LoVo (cell line): ENCODE measurements around the gene FBXL16.
"Not testable (repeated sequence)": the region's sequence is repeated elsewhere in the genome, so short reads cannot be mapped to it uniquely, and the experiment has no call there.

ENCODE experiments used
- DNase-seq: peaks from one replicate; pipeline ENCODE4 v3.0.0-alpha.2; 2016; ENCODE audit warnings: low spot score

Gene FBXL16, protein sequence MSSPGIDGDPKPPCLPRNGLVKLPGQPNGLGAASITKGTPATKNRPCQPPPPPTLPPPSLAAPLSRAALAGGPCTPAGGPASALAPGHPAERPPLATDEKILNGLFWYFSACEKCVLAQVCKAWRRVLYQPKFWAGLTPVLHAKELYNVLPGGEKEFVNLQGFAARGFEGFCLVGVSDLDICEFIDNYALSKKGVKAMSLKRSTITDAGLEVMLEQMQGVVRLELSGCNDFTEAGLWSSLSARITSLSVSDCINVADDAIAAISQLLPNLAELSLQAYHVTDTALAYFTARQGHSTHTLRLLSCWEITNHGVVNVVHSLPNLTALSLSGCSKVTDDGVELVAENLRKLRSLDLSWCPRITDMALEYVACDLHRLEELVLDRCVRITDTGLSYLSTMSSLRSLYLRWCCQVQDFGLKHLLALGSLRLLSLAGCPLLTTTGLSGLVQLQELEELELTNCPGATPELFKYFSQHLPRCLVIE

DNA sequence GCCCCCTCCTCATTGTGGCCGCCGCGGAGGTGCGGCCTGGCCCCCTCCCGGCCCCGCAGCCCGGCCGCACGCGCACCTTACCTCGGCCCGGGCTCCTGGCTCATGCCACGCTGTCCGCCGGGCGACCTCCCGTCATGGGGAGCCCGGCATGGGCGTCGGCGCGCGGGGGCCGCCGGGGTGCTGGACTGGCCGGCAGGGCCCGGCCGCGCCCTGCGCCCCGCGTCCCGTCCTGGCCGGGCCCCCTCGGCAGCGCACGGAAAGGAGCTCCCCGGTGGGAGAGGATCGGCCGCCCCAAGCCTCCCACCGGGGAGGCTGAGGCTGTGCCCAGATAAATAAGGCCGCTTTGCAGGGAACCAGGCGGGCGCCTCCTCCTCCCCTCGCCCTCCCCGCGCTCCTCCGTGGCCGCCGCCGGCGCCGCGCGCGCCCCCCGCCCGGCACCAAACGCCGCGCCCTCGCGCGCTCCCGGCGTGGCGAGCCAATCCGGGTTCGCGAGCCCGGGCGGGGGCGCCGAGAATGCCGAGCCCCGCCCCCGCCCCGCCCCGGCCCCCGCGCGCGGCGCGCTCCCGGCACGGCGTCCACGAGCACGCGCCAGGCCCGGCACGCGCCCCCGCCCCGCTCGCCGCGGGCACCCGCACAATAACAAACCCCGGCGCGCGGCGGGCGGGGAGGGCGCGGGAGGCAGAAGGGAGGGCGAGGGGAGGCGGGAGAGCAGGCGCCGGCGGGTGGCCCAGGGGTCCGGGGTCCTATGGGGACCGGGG is at the start of gene FBXL16:
TSS of gene FBXL16 (minus strand) at position 371 of the 758 bp plus-strand sequence. CDS start 8,396 bp downstream, outside the sequence.
- no peak for DNase-seq

DNA sequence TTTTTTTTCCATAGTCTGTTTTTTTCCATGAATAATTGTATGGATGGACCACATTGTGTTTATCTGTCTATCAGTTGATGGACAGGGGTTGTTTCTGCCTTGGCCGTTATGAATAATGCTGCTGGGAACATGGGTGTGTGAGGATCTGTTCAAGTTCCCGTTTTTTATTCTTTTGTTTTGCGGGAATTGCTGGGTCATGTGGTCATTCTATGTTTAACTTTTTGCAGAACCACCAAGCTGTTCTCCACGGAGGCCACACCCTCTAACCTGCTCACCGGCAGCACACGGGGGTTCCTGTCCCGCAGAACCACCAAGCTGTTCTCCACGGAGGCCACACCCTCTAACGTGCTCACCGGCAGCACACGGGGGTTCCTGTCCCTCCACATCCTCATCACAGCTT is 49.1 kb upstream of the FBXL16 start:
- DNase-seq, result no peak

DNA sequence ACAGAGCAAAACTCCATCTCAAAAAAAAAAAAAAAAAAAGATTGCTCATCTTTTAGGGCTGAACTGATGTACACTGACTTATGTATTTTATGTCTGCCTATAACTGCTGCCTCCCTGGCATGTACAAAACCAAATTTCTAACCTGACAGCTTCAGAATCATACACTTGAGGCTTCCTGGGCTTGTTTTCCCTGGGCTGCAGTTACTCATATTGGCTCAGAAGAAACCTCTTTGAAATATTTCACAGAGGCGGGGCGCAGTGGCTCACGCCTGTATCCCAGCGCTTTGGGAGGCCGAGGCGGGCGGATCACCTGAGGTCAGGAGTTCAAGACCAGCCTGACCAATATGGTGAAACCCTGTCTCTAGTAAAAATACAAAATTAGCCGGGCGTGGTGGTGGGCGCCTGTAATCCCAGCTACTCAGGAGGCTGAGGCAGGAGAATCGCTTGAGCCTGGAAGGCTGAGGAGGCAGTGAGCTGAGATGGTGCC is 48.6 kb upstream of the FBXL16 start:
- DNase-seq, result not testable (repeated sequence)

DNA sequence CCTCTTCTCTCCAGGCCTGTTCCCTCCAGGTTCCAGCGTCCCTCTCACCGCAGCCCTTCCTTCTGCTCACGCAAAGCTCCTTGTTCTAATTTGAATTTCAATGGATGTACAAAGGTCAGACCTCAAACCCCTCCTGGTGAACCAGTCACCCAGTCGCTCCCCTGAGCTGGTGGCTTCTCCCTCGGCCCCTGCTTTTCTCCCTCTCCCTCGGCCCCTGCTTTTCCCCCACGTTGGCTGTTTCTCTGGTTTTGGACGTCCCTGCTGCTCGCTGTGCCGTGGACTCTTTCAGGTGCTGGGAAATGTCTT is 46.4 kb upstream of the FBXL16 start:
- DNase-seq, result no peak

DNA sequence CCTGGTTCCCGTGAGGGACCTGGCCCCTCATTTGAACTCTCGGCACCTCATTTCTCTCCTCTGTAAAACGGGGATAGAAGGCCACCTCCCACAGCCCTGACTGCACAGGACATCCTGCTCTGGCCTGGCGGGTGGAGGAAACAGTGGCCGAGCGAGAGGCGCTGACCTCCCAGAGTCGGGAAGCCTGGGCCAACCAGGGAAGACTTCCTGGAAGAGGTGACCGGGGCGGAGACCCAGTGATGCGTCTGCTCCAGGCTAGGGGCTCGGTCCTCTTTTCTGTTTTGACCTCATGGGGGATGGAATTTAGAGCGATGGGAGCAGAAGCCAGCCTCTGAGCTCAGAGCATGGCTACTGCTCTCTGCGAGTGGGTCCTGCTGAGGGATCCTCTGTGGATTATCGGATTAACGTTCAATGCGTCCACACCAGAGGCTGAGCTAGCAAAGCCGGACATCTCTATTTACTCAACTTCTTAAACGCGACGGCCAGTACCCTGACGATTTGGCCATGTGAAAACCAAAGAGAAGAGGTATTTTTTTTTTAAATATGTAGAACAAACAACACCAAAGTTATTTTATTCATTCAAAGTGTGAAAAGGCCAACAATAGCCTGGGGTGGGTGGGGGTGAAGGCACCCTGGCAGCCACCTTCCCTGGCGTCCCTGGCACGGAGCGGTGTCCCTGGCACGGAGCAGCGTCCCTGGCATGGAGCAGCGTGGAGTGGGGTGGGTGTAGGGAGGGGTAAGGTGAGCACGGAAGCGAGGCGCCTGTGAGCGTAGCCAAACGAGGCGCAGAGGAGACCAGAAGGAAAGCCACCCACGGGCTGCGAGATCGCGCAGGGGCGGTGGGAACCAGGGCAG is 45.8 kb upstream of the FBXL16 start:
- no peak for DNase-seq

DNA sequence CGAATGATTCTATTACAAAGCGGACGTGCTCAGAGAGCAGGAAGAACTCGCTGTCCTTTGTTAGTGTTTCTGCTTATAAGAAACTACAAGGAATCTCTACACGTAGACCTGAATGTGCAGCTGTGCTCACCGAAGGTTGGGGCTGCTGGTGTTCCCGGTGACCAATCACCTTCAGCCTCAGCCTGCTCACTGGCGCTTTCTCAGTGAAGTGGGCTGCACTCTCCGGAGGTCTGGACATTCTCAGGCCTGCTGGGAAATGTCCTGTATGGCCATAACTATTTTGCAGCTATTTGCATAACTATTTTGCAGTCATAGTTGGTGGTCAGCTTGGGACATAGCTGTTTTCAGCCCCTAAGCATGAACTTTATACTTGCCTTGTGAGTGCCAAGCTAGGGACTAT is 44.9 kb upstream of the FBXL16 start:
- DNase-seq, result no peak

DNA sequence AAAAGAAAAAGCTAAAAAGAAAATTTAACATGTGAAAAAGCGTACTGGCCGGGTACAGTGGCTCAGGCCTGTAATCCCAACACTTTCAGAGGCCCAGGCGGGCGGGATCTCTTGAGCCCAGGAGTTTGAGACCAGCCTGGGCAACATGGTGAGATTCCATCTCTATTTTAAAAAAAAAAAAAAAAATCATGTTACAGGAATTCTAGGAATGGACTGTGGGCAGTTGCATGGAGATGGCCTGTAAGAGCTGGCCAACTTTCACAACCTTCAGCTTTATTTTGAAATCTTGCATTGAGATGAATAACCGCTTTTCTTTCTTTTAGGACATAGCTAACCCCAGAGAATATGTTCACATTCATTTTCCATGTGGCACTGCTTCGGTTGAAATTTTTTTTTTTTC is 43.4 kb upstream of the FBXL16 start:
- no peak for DNase-seq

DNA sequence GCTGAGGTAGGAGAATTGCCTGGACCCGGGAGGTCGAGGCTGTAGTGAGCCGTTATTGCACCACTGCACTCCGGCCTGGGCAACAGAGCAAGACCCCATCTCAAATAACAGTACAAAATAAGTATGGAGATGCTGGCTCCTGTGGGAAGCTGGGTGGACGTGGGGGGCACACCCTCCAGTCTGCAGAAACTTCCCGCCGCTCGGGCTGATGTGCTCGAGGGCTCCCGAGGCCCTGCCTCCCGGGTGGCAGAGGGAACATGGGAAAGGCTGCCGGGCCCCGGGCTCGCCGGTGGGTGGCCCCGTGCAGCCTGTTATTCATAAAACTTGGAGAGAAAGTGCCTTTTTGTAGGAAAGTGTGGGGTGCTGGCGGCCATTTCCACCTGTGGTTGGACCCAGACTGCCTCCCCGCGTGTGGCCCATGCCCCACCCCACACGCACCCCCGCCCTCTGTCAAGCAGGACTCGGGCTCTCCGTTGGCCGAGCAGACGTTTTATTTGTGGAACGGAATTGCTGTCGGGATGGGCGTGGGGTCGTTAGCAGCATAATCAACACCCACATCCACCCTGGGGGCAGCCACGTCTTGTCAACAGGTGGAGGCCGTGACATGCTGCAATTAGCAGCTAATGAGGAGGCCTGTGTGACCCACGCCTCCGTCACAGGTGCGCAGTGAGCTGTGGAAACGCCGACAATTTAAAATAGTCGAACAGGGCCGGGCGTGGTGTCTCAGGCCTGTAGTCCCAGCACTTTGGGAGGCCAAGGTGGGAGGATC is 42.6 kb upstream of the FBXL16 start:
- no peak for DNase-seq

DNA sequence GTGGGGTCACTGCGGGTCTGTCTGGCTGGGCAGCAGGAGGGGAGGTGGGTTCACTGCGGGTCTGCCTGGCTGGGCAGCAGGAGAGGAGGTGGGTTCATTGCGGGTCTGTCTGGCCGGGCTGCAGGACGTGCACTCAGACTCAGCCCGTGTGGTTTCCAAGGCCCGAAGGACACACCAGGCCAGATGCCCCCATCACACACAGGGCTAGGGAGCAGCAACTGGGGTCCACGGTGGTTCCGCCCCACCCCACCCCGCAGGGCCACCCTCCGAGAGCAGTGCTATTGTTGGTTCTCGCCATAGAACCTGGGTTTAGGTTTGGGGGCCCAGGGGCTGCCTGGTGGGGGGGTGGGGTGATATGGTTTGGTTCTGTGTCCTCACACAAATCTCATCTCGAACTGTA is 41.0 kb upstream of the FBXL16 start:
- DNase-seq, result no peak

DNA sequence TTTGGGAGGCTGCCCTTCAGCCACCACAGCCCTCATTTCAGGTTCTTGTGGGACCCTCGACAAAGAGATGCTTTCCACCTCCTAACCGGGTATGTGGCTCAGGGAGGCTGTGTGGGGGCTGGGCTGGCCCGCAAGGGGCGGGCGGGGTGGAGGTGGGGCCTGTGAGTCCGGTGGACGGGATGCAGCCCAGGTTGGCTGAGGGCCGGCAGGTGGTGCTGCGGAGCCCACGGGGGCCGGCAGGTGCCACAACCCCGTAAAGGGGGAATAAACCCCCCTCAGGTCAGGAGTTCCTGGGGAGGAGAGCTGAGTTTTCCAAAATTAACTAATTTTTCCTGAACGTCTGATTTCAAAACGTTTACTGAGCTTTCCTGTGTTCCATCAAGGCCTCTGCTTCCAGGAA is 40.1 kb upstream of the FBXL16 start:
- no peak for DNase-seq

DNA sequence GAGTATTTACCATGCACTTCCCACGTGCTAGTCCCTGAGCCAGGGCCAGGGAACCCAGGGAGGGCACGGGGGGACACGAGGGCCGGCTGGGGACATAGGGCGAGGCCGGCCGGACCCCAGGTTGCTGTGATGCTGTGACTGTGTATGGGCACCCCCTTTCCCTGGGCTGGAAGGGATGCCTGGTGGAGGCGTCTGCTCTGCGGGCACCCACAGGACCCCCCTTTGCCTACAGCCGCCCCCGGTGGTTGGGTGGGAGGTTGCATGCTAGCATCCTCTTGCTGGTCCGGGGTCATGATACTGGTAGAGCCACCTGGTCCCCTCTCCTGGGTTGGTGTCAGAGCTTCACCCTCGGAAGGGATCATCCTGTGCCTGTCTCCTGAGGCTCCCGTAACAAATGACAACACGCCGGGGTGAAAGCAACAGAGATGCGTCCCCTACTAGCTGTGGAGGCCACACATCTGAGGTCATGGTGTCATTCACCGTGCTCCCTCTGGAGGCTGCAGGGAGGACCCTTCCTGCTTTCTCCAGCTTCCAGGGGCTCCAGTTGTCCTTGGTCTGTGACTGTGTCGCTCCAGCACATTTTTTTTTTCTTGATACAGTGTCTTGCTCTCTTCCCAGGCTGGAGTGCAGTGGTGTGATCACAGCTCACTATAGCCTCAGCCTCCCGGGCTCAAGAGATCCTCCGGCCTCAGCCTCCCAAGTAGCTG is 38.3 kb upstream of the FBXL16 start:
- DNase-seq, result no peak

DNA sequence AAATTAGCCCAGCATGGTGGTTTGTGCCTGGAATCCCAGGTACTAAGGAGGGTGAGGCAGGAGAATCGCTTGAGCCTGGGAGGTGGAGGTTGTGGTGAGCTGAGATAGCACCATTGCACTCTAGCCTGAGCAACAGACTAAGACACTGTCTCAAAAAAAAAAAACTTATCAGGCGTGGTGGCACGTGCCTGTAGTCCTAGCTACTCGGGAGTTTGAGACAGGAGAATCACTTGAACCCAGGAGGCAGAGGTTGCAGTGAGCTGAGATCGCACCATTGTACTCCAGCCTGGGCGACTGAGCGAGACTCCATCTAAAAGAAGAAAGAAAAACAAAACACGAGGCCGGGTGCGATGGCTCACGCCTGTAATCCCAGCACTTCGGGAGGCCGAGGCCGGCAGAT is 37.3 kb upstream of the FBXL16 start:
- DNase-seq, result not testable (repeated sequence)

DNA sequence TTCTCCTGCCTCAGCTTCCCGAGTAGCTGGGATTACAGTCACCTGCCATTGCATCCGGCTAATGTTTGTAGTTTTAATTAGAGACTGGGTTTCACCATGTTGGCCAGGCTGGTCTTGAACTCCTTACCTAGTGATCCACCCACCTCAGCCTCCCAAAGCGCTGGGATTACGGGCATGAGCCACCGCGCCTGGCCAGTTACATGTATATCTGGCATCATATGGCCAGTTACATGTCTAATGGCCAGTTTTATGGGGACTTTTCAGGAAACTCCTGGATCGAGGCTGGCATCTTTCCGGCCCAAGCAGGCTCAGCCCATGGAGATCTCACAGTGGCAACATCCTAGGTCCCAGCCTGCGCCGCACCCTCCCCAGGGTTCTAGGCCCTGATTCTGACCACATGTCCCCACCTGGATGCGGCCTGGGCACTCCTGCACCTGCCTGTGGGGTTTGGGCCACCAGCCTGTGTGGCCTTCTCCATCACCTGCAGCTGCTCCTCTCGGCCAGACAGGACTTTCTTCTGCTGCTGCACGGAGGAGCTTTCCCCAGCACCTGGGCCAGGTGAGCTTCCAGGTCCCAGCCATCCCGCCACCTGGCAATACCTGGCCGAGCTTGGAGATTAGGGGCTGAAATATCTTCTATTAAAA is 36.5 kb upstream of the FBXL16 start:
- DNase-seq, result no peak

DNA sequence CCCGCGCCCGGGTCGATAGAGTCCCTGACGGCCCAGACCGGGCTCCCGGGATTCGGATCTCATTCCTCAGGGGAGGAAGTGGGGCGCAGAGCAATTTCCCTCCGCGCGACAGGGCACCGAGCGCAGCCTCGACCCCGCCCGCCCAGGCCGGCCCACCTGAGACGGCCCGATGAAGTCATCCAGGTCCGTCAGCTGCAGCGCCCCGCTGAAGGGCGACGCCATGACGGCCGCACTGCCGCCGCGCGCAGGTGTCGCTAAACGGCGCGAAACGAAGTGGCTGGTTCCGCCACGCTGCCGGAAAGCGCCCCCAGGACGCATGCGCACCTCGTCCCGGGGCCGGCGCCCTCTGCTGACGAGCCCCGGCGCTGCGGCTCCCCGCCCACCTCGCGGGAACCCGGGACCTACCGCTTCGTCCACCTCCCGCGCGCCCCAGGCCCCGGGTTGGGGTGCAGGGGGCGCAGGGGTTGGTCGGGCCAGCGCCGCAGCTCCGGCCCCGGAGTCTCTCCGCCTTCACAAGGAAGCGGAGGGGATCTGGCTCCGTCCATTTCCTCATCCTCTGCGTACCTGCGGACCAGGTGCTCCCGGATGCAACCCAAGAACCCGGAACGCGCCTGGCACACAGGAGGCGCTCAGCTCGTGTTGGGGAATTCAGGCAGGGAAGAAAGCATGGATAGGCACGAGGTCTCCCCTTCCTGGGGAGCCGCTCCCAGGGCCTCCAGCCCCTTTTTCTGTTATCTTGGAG is 35.3 kb upstream of the FBXL16 start, which contains the start of gene CIAO3:
TSS of gene CIAO3 (minus strand) at position 234 of the 742 bp plus-strand sequence. CDS start at position 222, 12 bp downstream.
- DNase-seq, result peak; percentile 92

DNA sequence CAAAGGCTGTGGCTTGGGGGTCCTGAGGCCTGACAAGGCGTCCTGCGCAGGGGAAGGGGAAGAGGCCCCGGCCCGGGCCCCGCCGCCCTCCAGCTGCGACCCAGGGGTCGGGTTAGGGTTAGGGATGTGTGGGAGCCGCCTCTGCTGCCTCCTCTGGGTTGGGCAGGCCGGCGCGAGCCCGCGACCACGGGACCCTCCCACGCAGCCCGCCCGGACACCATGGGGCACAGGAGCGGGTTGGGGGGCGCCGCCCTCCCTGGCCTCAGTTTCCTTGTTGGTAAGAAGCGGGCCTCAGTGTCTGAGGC is 34.8 kb upstream of the FBXL16 start:
- no peak for DNase-seq

DNA sequence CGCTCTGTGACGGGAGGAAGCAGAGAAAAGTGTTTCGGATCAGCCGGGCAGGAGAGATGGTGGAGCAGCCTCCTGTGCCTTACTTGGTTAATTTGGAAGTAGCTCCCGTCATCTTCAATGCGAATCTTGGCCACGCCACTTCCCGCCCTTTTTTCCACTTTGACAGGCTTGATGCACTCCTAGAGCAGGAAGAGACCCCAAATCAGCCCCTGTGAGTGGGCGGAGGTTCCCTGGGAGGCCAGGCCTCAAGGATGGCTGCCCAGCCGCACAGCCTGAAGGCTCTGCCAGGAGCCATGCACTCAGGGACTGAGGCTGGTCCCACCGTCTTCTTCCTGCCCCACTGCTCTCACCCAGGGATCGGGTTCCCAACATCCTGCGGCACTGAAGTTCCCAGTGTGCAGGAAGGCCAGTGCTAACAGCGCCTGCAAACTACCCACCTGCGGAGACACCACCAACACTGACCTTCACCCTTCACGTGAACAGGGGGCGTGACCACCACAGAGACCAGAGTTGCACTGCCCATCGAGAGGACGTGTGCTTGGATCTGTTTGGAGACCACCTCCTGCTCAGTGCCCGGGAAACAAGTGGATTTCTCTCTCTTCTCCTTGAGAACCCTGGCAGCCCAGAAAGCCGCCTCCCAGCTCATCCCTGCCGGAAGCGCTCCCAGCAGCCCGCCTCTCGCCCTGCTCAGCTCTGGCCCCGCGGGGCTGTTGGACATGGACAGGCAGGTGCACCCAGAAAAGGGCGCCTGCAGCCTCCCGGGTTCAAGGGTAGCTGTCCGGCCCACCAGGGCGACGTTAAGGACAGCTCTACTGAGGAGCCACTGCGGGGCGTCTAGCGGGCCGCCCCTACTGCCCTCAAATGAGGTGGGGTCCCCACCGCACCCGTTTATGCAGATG is 34.2 kb upstream of the FBXL16 start:
- no peak for DNase-seq

DNA sequence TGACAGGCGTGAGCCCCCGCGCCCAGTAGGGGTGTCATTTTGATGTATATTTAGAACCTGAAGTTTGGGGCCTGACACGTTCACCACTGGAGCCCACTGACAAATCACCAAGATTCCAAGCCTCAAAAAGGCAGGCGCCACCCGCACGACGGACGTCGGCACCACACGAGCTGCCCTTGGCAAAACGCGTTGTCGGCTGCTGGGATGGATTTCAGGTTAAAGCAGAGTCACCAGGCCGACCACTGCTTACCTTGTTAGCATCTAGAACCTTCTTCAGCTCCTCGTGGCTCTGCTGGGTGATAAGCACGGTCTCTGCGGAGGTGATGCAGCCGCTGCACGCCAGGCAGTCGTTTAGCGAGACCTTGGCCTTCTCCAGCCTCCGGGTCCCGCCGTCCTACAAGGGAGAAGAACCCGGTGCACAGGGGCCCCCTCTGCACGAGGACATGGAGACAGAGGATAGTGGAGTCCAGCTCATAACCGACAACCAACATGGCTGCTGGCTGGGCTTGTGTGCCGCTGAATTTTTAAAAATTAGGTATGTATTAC is 31.4 kb upstream of the FBXL16 start:
- DNase-seq, result no peak

DNA sequence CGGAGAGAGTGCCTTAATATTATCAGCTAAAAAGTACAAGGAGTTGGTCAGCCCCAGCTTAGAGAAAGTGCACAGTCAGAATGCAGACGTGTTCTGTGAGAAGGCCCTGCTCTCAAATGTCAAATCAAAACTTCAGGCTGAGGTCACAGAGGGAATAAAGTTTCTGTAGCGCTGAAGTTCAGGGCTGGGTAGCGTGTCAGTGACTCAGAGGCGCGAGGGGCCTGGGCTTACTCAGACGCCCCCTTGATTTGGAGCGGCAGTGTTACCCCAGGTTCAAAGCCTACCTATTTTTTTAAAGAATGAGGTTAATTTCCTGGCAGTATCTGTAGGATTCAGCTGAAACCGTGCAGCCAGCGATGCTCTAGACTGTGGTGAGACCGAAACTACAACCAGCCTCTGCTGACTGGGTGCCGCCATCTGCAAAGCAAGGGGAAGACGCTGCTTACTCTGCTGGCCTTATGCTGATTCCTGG is 30.4 kb upstream of the FBXL16 start:
- no peak for DNase-seq
